Fibroblast of lung (primary cell): Measurements from ENCODE around the gene PRPF31. TPM values are rescaled to one million over a fixed set of nuclear protein-coding genes. Genes with fewer than 3 reads are reported as not detected.

ENCODE experiments used
- DNase-seq, 2 donors: peaks; one replicate each; pipeline versions ENCODE4 v3.0.0 to v3.0.0-alpha.2; 2010; ENCODE audit warnings: low read depth in 2 of 2
- H2AFZ ChIP-seq: 2 replicates; pipeline ENCODE4 v1.5.1; 2012; ENCODE audit warnings: low read length, control low read depth, inconsistent platforms
- H3K27ac ChIP-seq: 2 replicates; pipeline ENCODE4 v1.5.1; 2011; ENCODE audit warnings: low read length, control low read depth; ENCODE audit not compliant: insufficient read depth
- H3K27me3 ChIP-seq: 2 replicates; pipeline ENCODE4 v1.5.1; 2011; ENCODE audit warnings: mild to moderate bottlenecking, low read length; ENCODE audit not compliant: control insufficient read depth, insufficient read depth
- H3K36me3 ChIP-seq: 2 replicates; pipeline ENCODE4 v1.5.1; 2011; ENCODE audit warnings: low read length; ENCODE audit not compliant: control insufficient read depth, insufficient read depth
- H3K4me1 ChIP-seq: 2 replicates; pipeline ENCODE4 v1.5.1; 2011; ENCODE audit warnings: low read length; ENCODE audit not compliant: control insufficient read depth, insufficient read depth; ENCODE audit errors: extremely low read depth
- H3K4me2 ChIP-seq: 2 replicates; pipeline ENCODE4 v1.5.1; 2011; ENCODE audit warnings: low read length, control low read depth; ENCODE audit not compliant: insufficient read depth; ENCODE audit errors: extremely low read depth
- H3K4me3 ChIP-seq, 4 experiments: fragments of 200-600 bp in 1 of 4; sonication (generic) in 1 of 4; replicated peaks in 1 of 4; 2 replicates each; pipeline ENCODE4 v1.5.1; 2011 to 2016; ENCODE audit warnings: low read length in 4 of 4, low read depth in 3 of 4, mild to moderate bottlenecking in 3 of 4, control low read depth in 2 of 4, inconsistent platforms in 1 of 4, mixed read lengths in 1 of 4; ENCODE audit not compliant: insufficient read depth in 1 of 4; ENCODE audit errors: control extremely low read depth in 1 of 4
- H3K79me2 ChIP-seq: 2 replicates; pipeline ENCODE4 v1.5.1; 2012; ENCODE audit warnings: mild to moderate bottlenecking, low read length, inconsistent platforms; ENCODE audit not compliant: control insufficient read depth, insufficient read depth
- H3K9ac ChIP-seq: 2 replicates; pipeline ENCODE4 v1.5.1; 2011; ENCODE audit warnings: mild to moderate bottlenecking, low read length, control low read depth; ENCODE audit not compliant: insufficient read depth
- H3K9me3 ChIP-seq: 2 replicates; pipeline ENCODE4 v1.5.1; 2012; ENCODE audit warnings: low read depth, low read length; ENCODE audit not compliant: control insufficient read depth, insufficient read depth
- H4K20me1 ChIP-seq: 2 replicates; pipeline ENCODE4 v1.5.1; 2011; ENCODE audit warnings: low read length; ENCODE audit not compliant: control insufficient read depth, insufficient read depth; ENCODE audit errors: extremely low read depth
- CTCF ChIP-seq, 2 donors: IDR thresholded peaks in 1 of 2; conservative IDR thresholded peaks in 1 of 2; 1 replicate in 1 of 2; 2 replicates in 1 of 2; pipeline ENCODE4 v1.5.1; 2011 to 2012; ENCODE audit warnings: low read length in 2 of 2, control low read depth in 1 of 2, inconsistent platforms in 1 of 2, low read depth in 1 of 2, mild to moderate bottlenecking in 1 of 2
- EZH2 ChIP-seq: IDR thresholded peaks from 2 replicates; pipeline ENCODE4 v1.5.1; 2012; ENCODE audit warnings: low read length, control low read depth, mild to moderate bottlenecking; ENCODE audit errors: missing control alignments
- polyA plus RNA-seq, 2 donors: library from polyadenylated mRNA; depleted of rRNA in 1 of 2; stranded (reverse) in 1 of 2; unstranded in 1 of 2; fragments of >200 nt; gene quantifications; 2 replicates each; pipeline ENCODE4 v1.2.1, GENCODE V29; 2011 to 2012; ENCODE audit warnings: missing spikeins in 1 of 2
- total RNA-seq: library from RNA; depleted of rRNA; stranded (reverse); fragments of >200 nt; gene quantifications from 2 replicates; pipeline ENCODE4 v1.2.1, GENCODE V29; 2014

PRPF31 gene
- total and polyA plus RNA-seq, 2 donors (not counting 1 experiment from before 2014, with no cell fraction given), result 45.2 to 48.7 TPM

DNA sequence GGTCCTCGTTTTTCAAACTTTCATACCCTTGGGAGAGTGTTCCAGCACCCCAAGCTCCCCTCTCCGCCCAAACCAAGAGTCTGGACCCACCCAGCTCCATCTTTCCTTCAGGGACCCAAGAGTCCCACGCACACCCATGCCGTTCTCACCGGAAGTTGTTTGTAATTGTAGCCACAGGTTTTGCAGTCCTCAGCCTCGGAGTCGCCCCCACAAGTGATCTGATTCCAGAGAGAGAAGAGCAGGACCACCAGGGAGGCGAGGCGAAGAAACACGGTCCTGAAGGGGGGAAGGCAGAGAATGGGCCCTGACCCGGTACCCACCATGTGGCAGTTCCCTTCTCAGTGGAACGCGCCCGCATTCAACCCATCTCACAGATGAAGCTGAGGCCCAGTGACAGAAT lies 47.3 kb downstream of the PRPF31 start:
- Histone ChIP-seq H3K4me3 (peak overlapping the region in 2 of 4 experiments; percentile 49 to 56), H3K27me3 (no peaks in the 10 kb centered on the region), H3K4me1 (peaks cover 13% of the 10 kb centered on the region), H2AFZ (no peak overlapping the region), H3K79me2 (peaks cover 8% of the 10 kb centered on the region), H3K27ac (no peak overlapping the region), H3K9me3 (no peaks in the 10 kb centered on the region), H4K20me1 (no peaks in the 10 kb centered on the region), H3K4me2 (no peak overlapping the region), H3K9ac (no peak overlapping the region), H3K36me3 (no peaks in the 10 kb centered on the region)
- TF ChIP-seq CTCF (conservative IDR thresholded peaks at IDR 0.05 in 1 of 2, IDR thresholded peaks at IDR 0.05 in 1 of 2; ENCODE audit: low read depth in 1 of 2, low read length in 2 of 2) (no peak), EZH2 (no peak)
- no peak for DNase-seq

GRCh38 chr19:54164369-54165068 lies 49.0 kb downstream of the PRPF31 start:
- Histone ChIP-seq H3K36me3 (no peaks in the 10 kb centered on the region), H4K20me1 (no peaks in the 10 kb centered on the region), H3K79me2 (no peaks in the 10 kb centered on the region), H3K9ac (no peak overlapping the region), H2AFZ (no peak overlapping the region), H3K4me3 (peak overlapping the region in 1 of 4 experiments; percentile 30), H3K4me2 (peak overlapping the region; percentile 52), H3K4me1 (no peaks in the 10 kb centered on the region), H3K27ac (no peak overlapping the region), H3K9me3 (no peaks in the 10 kb centered on the region), H3K27me3 (no peaks in the 10 kb centered on the region)
- peak; percentile 49 to 60 for DNase-seq
- TF ChIP-seq EZH2, result no peak
- no peak for TF ChIP-seq CTCF (conservative IDR thresholded peaks at IDR 0.05 in 1 of 2, IDR thresholded peaks at IDR 0.05 in 1 of 2; ENCODE audit: low read depth in 1 of 2, low read length in 2 of 2)

DNA sequence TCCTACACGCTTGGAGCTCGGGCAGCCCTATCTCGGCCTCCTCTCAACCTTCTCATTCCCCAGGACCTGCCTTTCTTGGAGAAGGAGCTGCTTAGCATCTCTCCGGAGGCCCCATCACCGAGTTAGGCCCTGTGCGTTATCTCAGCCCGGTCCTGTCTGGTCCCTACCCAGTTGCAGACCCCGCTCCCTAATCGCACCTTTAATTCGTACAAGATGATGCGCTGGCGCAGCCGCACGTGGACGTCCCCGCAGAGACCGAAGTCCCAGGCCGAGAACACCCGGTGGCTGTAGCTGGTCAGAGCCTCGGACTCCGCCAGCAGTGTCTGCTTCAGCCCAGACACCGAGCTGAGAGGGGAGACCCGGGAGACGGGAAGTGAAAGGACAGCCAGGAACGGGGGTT lies 49.7 kb downstream of the PRPF31 start:
- H3K4me3 ChIP-seq, result no peak overlapping the region
- no peak overlapping the region for H2AFZ ChIP-seq
- no peak overlapping the region for H3K9ac ChIP-seq
- TF ChIP-seq EZH2 (no peak), CTCF (conservative IDR thresholded peaks at IDR 0.05 in 1 of 2, IDR thresholded peaks at IDR 0.05 in 1 of 2; ENCODE audit: low read depth in 1 of 2, low read length in 2 of 2) (no peak)
- H3K4me2 ChIP-seq, result no peak overlapping the region
- no peaks in the 10 kb centered on the region for H3K36me3 ChIP-seq
- H4K20me1 ChIP-seq, result no peaks in the 10 kb centered on the region
- no peak overlapping the region for H3K27ac ChIP-seq
- no peak for DNase-seq
- no peaks in the 10 kb centered on the region for H3K4me1 ChIP-seq
- no peaks in the 10 kb centered on the region for H3K79me2 ChIP-seq
- H3K9me3 ChIP-seq, result no peaks in the 10 kb centered on the region
- no peaks in the 10 kb centered on the region for H3K27me3 ChIP-seq
